Jurkat, Clone E6-1 (cell line): ENCODE results near the gene EPSTI1. TPM values are rescaled to one million over a fixed set of nuclear protein-coding genes. Genes with fewer than 3 reads are reported as not detected.
A peak's percentile ranks its signal among the peaks of the same experiment; 100 is the strongest.
"Not testable (repeated sequence)": the region's sequence is repeated elsewhere in the genome, so short reads cannot be mapped to it uniquely, and the experiment has no call there.

Experiments
- DNase-seq: peaks from one replicate; pipeline ENCODE4 v3.0.0-alpha.2; 2011; ENCODE audit warnings: low read depth, low spot score
- H3K4me3 ChIP-seq: 2 replicates; pipeline ENCODE4 v1.5.1; 2011; ENCODE audit warnings: mild to moderate bottlenecking, low read length, control low read depth, moderate library complexity
- polyA plus RNA-seq: library from polyadenylated mRNA; unstranded; fragments of >200 nt; gene quantifications from one replicate; pipeline ENCODE4 v1.2.1, GENCODE V29; 2012; ENCODE audit warnings: missing spikeins; ENCODE audit not compliant: insufficient read length, insufficient read depth

EPSTI1 gene, protein sequence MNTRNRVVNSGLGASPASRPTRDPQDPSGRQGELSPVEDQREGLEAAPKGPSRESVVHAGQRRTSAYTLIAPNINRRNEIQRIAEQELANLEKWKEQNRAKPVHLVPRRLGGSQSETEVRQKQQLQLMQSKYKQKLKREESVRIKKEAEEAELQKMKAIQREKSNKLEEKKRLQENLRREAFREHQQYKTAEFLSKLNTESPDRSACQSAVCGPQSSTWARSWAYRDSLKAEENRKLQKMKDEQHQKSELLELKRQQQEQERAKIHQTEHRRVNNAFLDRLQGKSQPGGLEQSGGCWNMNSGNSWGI
- polyA plus RNA-seq: 3.6 TPM

DNA sequence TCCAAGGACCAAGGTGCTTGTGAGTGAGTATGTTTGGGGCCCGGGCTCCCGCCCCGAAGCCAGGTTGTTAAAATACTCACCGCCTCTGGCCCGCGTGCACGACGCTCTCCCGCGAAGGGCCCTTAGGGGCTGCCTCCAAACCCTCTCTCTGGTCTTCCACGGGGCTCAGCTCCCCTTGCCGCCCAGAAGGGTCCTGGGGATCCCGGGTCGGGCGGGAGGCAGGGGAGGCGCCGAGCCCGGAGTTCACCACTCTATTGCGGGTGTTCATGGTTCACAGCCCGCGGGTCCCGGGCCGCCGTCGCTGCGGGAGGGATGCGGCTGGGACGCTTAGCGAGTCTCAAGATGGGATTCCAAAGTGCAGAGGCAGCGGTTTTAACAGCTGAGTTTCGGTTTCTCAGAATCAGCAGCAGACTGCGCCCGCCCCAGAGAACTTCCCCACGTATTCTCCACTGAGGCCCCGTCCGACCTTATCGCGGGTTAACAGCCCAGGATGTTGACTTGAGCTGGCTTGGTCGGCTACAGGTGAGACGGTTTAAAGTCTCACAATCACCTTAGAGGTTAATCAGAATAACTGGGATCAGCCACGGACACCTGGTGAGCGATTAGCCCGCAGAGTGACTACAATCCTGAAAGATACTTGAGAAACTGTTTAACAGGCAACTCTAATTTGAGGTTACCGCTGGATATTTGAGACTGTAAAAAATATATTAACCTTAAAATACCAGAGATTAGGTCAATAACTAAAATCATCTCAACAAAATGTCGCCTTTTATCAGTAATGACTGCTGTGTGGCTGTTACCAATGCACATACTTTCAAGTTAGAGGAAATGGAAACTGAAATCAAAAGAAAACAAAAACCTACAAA lies at the start of gene EPSTI1:
TSS of gene EPSTI1 (minus strand) at position 344 of the 866 bp plus-strand sequence. CDS start at position 268, 76 bp downstream.
- DNase-seq: peak; percentile 76
- peak within 1 kb of the TSS; percentile 58 for H3K4me3 ChIP-seq

- DNase-seq: no peak
- no peak overlapping the region for H3K4me3 ChIP-seq
Measured at GRCh38 chr13:43041369-43041921, 49.4 kb upstream of the EPSTI1 start.

GRCh38 chr13:43040581-43041368 lies 48.7 kb upstream of the EPSTI1 start:
- not testable (repeated sequence) for H3K4me3 ChIP-seq, DNase-seq

GRCh38 chr13:43039966-43040365 lies 47.9 kb upstream of the EPSTI1 start:
- DNase-seq: no peak
- no peak overlapping the region for H3K4me3 ChIP-seq

- no peak for DNase-seq
- no peak overlapping the region for H3K4me3 ChIP-seq
Measured at GRCh38 chr13:43036351-43037250, 44.6 kb upstream of the EPSTI1 start.

DNA sequence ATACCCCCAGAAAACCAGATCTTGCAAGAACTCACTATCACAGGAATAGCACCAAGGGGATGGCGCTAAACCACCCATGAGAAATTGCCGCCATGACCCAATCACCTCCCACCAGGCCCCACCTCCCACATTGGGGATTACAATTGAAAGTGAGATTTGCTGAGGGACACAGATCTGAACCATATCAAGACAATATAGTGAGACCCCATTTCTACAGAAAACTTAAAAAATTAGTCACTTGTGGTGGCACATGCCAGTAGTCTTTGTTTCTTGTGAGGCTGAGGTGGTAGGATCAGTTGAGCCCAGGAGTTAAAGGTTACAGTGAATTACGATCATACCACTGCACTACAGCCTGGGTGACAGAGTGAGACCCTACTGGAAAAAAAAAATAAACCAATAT lies 41.0 kb upstream of the EPSTI1 start:
- H3K4me3 ChIP-seq: no peak overlapping the region
- DNase-seq: no peak

GRCh38 chr13:43031881-43032280 lies 39.8 kb upstream of the EPSTI1 start:
- no peak overlapping the region for H3K4me3 ChIP-seq
- no peak for DNase-seq

DNA sequence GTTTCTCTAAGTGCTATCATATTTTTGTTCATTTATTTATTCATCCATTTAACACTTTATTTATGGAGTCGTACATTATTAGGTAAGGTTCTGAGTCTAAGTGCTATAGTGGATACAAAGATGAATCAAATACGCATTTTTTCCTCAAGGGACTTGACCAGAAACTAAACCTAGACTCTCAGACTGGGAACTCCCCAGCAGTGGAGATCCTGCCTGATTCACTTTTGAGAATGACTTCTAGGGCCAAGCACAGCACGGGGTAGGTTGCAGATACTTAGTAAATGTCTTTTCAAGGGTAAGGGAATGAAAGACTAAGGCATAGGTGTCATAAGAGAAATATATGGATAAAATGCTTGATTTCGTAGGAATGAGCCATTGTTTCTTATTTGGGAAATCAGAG lies 38.5 kb upstream of the EPSTI1 start:
- H3K4me3 ChIP-seq: no peak overlapping the region
- no peak for DNase-seq

GRCh38 chr13:43026262-43026661 lies 34.2 kb upstream of the EPSTI1 start:
- no peak overlapping the region for H3K4me3 ChIP-seq

GRCh38 chr13:43023289-43023963 lies 31.4 kb upstream of the EPSTI1 start, which contains the start of gene DNAJC15:
Gene DNAJC15, plus strand, starts transcription at chr13:43023586. Its CDS starts 41 bp downstream, at chr13:43023627.
- DNase-seq: peak; percentile 60
- peak within 1 kb of the TSS; percentile 69 for H3K4me3 ChIP-seq

More at GRCh38 chr13:43026262-43026661, 34.2 kb upstream of the EPSTI1 start:
- DNase-seq: no peak

DNA sequence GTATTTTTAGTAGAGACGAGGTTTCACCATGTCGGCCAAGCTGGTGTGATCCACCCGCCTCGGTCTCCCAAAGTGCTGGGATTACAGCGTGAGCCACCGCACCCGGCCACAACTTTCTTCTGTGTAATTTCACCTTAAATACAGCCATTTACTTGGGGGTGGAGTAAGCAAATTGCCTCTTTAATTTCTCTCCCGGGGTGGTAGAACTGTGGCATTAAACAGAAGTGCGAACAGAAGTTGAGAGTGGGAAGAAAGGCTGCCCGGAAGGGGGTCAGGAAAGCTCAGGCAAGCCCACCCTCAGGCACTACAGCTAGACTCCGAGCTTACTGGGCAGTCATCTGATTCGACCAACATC lies 30.9 kb upstream of the EPSTI1 start:
- peak overlapping the region; percentile 69 for H3K4me3 ChIP-seq
- DNase-seq: no peak

DNA sequence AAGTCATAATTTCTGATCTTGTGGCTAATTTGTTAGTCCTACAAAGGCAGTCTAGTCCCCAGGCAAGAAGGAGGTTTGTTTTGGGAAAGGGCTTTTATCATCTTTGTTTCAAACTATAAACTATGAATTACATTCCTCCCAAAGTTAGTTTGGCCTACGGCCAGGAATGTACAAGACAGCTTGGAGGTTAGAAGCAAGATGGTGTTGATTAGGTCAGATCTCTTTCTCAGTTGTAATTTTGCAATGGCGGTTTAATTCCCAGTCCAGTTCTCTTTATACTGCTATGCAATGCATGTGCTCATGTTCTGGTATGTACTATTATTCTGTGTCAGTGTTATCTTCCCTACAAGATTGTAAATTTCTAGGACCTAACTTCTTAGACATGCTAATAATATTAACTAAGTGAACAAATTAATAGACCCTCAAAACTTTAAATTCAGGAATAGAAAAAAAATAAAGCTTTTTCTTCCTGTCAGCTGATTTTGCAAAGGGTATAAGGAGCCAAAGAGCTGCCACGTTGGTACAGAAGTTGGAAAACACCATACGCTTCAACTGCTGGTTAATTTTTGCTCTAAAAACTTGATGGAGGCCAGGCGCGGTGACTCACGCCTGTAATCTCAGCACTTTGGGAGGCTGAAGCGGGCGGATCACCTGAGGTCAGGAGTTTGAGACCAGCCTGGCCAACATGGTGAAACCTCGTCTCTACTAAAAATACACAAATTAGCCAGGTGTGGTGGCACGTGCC lies 30.1 kb upstream of the EPSTI1 start:
- no peak for DNase-seq
- H3K4me3 ChIP-seq: no peak overlapping the region

DNA sequence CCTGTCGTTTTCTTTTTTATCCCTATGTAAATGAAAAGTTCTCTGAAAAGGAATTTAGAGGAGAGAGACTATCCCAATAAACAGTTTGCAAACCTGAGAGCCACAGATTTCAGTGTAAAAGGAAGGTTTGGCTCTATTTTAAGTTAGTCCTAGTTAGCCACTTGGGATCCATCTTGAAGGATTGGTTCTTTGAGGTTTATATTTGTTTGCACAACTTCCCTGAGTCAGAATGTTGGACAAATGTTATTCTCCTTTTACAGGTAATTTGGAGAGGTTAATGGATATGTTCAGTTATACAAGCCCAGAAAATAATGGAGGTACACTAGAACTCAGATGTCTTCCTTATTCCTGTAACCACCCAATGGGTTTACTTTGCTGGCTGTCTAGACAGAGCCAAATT lies 28.8 kb upstream of the EPSTI1 start:
- H3K4me3 ChIP-seq: no peak overlapping the region
- DNase-seq: no peak

- DNase-seq: no peak
- no peak overlapping the region for H3K4me3 ChIP-seq
Measured at GRCh38 chr13:43019811-43020210, 27.8 kb upstream of the EPSTI1 start.

DNA sequence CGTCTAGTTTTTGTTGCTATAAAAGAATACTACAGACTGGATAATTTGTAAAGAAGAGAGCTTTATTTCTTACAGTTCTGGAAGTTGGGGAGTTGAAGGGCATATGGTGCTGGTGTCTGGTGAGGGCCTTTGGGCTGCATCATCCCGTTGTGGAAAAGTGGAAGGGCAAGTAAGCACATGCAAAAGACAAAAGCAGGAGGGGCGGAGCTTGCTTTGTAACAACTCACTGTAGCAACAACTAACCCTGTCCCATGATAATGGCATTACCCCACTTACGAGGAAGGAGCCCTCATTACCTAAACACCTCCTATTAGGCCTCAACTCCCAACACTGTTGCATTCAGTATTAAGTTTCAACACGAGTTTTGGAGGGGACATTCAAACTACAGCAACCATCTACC lies 24.2 kb upstream of the EPSTI1 start:
- DNase-seq: no peak
- H3K4me3 ChIP-seq: no peak overlapping the region

DNA sequence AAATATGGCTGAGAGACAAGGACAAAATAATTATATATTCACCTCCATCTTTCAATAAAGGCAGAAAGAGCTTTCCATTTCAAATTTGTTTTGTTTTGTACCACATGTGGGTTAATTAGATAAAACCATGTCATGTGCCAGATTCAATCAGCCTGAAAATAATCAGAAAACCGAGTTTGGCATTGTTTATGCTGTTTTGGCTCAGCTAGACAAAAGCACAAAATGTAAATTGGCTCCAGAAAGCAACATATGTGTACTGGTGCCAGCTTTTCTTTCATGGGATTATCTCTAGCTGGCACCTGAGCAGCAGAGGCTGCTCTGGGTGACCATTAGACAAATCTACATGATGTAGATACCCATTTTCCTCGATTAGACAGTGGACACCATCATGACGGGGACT lies 22.1 kb upstream of the EPSTI1 start:
- DNase-seq: no peak
- no peak overlapping the region for H3K4me3 ChIP-seq

DNA sequence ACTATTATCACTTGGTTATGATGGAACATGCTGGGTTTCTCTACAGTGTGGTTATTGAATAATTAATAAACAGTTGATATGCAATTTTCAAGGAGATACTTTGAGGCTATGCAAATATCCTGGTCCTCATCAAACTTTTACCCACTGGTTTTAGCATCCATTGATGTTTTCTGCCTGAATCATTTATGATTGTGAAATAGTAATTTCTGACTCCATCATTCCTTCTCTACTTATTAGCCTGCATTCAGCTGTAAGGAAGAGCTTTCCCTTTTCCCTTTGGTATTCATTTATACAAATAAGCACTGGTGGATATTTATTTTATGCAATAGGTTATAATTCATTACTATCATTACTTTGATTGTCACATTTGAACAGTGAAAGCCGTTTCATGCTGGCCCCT lies 17.5 kb upstream of the EPSTI1 start:
- H3K4me3 ChIP-seq: no peak overlapping the region
- no peak for DNase-seq
